ENCODE measurements around the gene SH3PXD2A. TPM values are rescaled to one million over a fixed set of nuclear protein-coding genes. Genes with fewer than 3 reads are reported as not detected.

The SH3PXD2A gene
- total RNA-seq, 1 experiment from 2014 or later = 4.5 TPM

DNA sequence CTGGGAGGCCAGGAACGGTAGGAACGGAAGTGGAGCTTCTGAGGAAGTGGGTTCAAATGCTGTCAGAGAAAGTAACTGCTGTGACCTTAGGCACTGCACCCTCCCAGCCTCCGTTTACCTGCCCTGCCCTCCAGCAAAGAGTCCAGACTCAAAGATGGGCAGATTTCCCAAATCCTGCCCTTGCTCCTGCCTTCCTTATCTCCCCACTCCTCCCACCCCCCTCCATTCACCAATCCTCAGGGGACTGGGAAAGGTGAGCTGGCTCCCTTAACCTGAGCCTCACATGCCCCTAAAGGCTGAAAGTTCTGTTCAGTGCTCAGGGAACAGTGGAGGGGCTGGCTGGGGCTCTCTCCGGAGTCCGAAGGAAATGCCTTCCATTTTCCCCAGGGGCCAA is 161.6 kb downstream of the SH3PXD2A start:
- Histone ChIP-seq H2BK15ac (ENCODE audit: low read depth, low read length) (no peak overlapping the region), H2BK5ac (ENCODE audit: insufficient read length, low read length) (no peak overlapping the region), H3K14ac (ENCODE audit: insufficient read depth, low read length) (no peak overlapping the region), H3K79me2 (ENCODE audit: insufficient read depth, low read length) (no peaks in the 10 kb centered on the region), H3K18ac (ENCODE audit: insufficient read length, low read depth, low read length) (no peak overlapping the region), H3K4me1 (ENCODE audit: insufficient read depth, low read length) (peaks cover 5% of the 10 kb centered on the region; the same call in 1 of the 2 replicates), H3K56ac (ENCODE audit: insufficient read length, low read depth, low read length) (no peak overlapping the region), H2AFZ (ENCODE audit: low read length) (no peak overlapping the region), H4K5ac (ENCODE audit: insufficient read length, low read depth, low read length) (no peak overlapping the region), H4K20me1 (ENCODE audit: control insufficient read depth, insufficient read depth, insufficient read length) (no peaks in the 10 kb centered on the region), H2BK120ac (ENCODE audit: low read depth, low read length, poor library complexity, severe bottlenecking) (no peak overlapping the region), H2AK5ac (ENCODE audit: insufficient read length, low read length) (no peak overlapping the region), H3K4ac (ENCODE audit: low read depth, low read length) (no peak overlapping the region), H2BK20ac (ENCODE audit: low read depth, low read length, poor library complexity, severe bottlenecking) (no peak overlapping the region), H3T11ph (ENCODE audit: low read length) (no peak overlapping the region), H2BK12ac (ENCODE audit: insufficient read length, low read depth, low read length) (no peak overlapping the region), H3K23ac (ENCODE audit: insufficient read length, low read depth, low read length) (no peak overlapping the region), H4K8ac (replicated peaks; ENCODE audit: insufficient read length, low read depth, low read length) (no peak overlapping the region), H3K27me3 (ENCODE audit: insufficient read depth, low read length) (peaks cover 17% of the 10 kb centered on the region; the same call in 1 of the 2 replicates), H3K79me1 (ENCODE audit: insufficient read depth, low read depth, low read length, poor library complexity, severe bottlenecking) (no peaks in the 10 kb centered on the region), H4K91ac (ENCODE audit: insufficient read length, low read depth, low read length) (no peak overlapping the region), H3K23me2 (ENCODE audit: insufficient read length, low read depth, low read length, poor library complexity, severe bottlenecking) (peaks cover 13% of the 10 kb centered on the region), H3K9ac (ENCODE audit: extremely low read depth, insufficient read length, low read length) (no peak overlapping the region), H3K4me2 (ENCODE audit: insufficient read depth, insufficient read length, low read length) (peak overlapping the region; percentile 63), H3K27ac (ENCODE audit: insufficient read length, low read depth, low read length) (no peak overlapping the region), H3K9me3 (ENCODE audit: control insufficient read depth, low read depth, low read length) (no peaks in the 10 kb centered on the region)
- TF ChIP-seq, protein P1, sequence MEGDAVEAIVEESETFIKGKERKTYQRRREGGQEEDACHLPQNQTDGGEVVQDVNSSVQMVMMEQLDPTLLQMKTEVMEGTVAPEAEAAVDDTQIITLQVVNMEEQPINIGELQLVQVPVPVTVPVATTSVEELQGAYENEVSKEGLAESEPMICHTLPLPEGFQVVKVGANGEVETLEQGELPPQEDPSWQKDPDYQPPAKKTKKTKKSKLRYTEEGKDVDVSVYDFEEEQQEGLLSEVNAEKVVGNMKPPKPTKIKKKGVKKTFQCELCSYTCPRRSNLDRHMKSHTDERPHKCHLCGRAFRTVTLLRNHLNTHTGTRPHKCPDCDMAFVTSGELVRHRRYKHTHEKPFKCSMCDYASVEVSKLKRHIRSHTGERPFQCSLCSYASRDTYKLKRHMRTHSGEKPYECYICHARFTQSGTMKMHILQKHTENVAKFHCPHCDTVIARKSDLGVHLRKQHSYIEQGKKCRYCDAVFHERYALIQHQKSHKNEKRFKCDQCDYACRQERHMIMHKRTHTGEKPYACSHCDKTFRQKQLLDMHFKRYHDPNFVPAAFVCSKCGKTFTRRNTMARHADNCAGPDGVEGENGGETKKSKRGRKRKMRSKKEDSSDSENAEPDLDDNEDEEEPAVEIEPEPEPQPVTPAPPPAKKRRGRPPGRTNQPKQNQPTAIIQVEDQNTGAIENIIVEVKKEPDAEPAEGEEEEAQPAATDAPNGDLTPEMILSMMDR (conservative IDR thresholded peaks at IDR 0.05) = no peak
- Mint-ChIP-seq H3K4me3 (peak overlapping the region; percentile 58 to 87), H3K4me1 (peaks cover 29 to 39% of the 10 kb centered on the region in 2 experiments), H3K9me3 (no peaks in the 10 kb centered on the region), H3K36me3 (ENCODE audit: insufficient read depth in 1 of 3, low read depth in 3 of 3) (no peaks in the 10 kb centered on the region), H3K27ac (no peak overlapping the region; a peak in 1 of 7 replicates), H3K27me3 (ENCODE audit: low read depth) (peaks cover 69% of the 10 kb centered on the region)
- no CpG with 5 or more reads among the region's 5 CpGs for WGBS (ENCODE audit: extremely low coverage, insufficient read length, low lambda C conversion rate)
- DNase-seq = no peak

Data from H9 (cell line).